Measurements from ENCODE around the gene NAT10. TPM values are rescaled to one million over a fixed set of nuclear protein-coding genes. Genes with fewer than 3 reads are reported as not detected.

The NAT10 gene
- total RNA-seq, 1 donor from 2014 or later: 34.4 TPM

DNA sequence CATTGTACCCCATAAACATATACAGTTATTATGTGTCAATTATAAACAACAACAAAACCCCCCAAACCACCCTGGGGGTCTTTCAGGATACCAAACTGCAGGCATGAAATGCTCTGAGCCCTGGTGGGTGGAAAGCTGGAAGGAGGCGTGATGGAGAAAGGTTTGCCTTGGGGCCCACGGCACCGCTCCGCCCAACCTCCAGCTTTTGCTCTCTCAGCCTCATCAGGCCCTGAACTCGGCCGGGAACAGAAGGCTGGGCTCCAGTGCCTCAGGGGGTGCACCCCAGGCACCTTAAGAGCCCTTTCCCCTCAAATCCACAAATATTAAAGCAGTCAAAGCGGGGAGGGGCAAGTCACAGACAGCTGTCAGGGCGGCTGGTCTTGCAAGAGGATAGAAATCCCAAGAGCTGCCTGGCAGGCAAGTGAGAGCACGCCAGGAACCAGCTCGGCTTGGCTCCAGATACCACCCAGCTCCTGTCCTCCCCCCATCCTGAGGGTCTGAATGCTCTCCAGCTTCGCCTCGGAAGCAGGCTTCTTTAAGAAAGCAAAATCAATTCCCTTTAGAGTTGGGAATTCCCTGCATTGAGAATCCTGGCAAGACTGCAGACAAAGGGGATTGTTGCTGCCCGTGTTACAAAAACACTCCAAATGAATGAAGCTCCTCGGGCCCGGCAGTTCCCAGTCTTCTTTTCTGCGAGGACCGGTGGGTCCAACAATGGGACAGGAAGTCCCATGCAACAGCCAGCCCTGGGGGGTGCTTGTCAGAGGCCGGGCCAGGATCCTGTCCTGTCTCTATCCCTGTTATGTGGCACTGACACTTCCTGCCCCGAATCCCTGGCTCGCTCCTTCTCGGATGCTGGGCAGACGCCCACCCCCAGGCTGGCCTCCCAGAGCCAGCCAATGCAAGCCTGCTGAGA is 80.8 kb downstream of the NAT10 start:
- H3K4me1 Mint-ChIP-seq (ENCODE audit: unreplicated experiment): peaks cover 64% of the 10 kb centered on the region
- peak overlapping the region; percentile 65 for H3K27ac Mint-ChIP-seq (ENCODE audit: unreplicated experiment)
- no peak overlapping the region for H3K4me3 Mint-ChIP-seq (ENCODE audit: unreplicated experiment)
- no peak for TF ChIP-seq CTCF (IDR thresholded peaks at IDR 0.05; ENCODE audit: unreplicated experiment)
- peak; percentile 61 for DNase-seq (ENCODE audit: low spot score)
- peaks cover 17% of the 10 kb centered on the region for H3K36me3 Mint-ChIP-seq (ENCODE audit: low read depth, unreplicated experiment)
- peaks cover 21% of the 10 kb centered on the region for H3K27me3 Mint-ChIP-seq (ENCODE audit: unreplicated experiment)
- no peaks in the 10 kb centered on the region for H3K9me3 Mint-ChIP-seq (ENCODE audit: unreplicated experiment)

DNA sequence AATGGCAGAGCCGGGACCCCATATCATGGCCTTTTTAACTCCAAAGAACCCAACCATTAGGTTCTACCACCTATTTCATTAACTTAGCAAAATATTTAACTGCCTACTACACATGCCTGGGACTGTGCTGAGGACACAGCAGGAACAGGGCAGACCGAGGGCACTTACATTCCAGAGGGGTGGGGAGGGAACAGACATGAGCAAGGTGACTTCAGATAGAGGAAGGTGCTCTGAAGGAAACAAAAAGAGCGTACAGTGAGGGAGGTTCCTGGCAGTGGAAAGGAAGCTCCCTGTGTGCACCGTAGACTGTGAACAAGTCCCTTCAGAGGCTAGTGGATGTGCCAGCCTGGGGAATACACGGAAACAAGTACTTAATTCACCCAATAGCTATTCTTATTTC is 82.8 kb downstream of the NAT10 start:
- H3K9me3 Mint-ChIP-seq (ENCODE audit: unreplicated experiment): no peaks in the 10 kb centered on the region
- H3K36me3 Mint-ChIP-seq (ENCODE audit: low read depth, unreplicated experiment): peaks cover 24% of the 10 kb centered on the region
- H3K4me1 Mint-ChIP-seq (ENCODE audit: unreplicated experiment): peaks cover 65% of the 10 kb centered on the region
- no peak for TF ChIP-seq CTCF (IDR thresholded peaks at IDR 0.05; ENCODE audit: unreplicated experiment)
- no peak overlapping the region for H3K4me3 Mint-ChIP-seq (ENCODE audit: unreplicated experiment)
- H3K27ac Mint-ChIP-seq (ENCODE audit: unreplicated experiment): no peak overlapping the region
- peaks cover 17% of the 10 kb centered on the region for H3K27me3 Mint-ChIP-seq (ENCODE audit: unreplicated experiment)
- DNase-seq (ENCODE audit: low spot score): no peak

DNA sequence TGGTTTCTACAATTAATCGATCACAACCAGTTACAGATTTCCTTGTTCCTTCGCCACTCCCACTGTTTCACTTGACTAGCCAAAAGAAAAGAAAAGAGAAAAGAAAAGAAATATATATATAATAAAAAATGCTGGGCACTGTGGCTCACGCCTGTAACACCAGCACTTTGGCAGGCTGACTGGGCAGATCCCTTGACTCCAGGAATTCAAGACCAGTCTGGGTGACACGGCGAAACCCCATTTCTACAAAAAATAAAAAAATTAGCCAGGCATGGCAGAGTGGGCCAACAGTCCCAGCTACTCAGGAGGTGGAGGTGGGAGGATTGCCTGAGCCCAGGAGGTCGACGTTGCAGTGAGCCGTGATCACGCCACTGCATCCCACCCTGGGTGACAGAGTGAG is 83.8 kb downstream of the NAT10 start:
- no peak overlapping the region for H3K4me3 Mint-ChIP-seq (ENCODE audit: unreplicated experiment)
- H3K36me3 Mint-ChIP-seq (ENCODE audit: low read depth, unreplicated experiment): peaks cover 20% of the 10 kb centered on the region
- no peaks in the 10 kb centered on the region for H3K9me3 Mint-ChIP-seq (ENCODE audit: unreplicated experiment)
- H3K4me1 Mint-ChIP-seq (ENCODE audit: unreplicated experiment): peaks cover 63% of the 10 kb centered on the region
- DNase-seq (ENCODE audit: low spot score): no peak
- no peak for TF ChIP-seq CTCF (IDR thresholded peaks at IDR 0.05; ENCODE audit: unreplicated experiment)
- H3K27me3 Mint-ChIP-seq (ENCODE audit: unreplicated experiment): peaks cover 15% of the 10 kb centered on the region
- no peak overlapping the region for H3K27ac Mint-ChIP-seq (ENCODE audit: unreplicated experiment)

DNA sequence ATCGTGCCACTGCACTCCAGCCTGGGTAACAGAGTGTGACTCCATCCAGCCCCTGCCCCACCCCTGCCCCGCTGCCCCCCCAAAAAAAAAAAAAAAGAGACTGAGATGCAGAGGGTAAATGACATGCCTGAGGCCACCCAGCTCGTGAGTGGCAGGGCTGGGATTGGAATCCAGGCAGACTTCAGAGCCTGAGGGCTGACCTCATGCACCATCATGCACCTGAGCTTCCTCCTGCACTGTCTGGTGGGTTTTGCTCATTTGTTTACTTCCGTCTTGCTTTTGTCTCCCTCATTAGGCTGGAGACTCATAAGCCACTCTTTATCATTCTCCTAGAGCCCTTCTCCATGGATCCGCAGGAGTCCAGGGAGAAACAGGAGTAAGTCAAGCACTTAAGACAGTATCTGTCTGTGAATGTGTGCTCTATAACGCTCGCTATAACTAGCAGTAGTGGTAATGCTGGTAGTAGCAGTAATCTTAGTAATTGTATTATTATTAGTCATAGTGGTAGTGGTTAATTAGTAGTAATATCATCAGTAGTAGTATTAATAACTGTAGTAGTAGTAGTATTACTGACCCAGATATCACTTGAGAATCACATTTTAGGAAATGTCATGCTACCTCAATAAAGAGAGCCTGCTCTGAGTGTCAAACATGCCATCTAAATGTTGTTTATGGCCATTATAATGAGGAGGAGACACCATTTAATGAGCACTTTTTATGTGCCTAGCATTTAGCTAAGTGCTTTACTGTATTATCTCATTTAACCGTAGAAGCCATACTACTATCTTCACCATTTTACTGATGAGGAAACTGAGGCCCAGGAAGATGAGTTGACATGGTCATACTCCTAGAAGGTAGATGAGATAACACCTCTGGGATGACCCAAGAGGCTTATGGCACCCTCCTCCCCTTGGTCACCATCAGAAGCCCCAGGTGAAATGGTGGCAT is 85.0 kb downstream of the NAT10 start:
- Mint-ChIP-seq H3K27ac (ENCODE audit: unreplicated experiment) (no peak overlapping the region), H3K9me3 (ENCODE audit: unreplicated experiment) (no peaks in the 10 kb centered on the region), H3K4me3 (ENCODE audit: unreplicated experiment) (peak overlapping the region; percentile 37), H3K36me3 (ENCODE audit: low read depth, unreplicated experiment) (peaks cover 24% of the 10 kb centered on the region), H3K4me1 (ENCODE audit: unreplicated experiment) (peaks cover 58% of the 10 kb centered on the region), H3K27me3 (ENCODE audit: unreplicated experiment) (peaks cover 15% of the 10 kb centered on the region)
- TF ChIP-seq CTCF (IDR thresholded peaks at IDR 0.05; ENCODE audit: unreplicated experiment): no peak
- no peak for DNase-seq (ENCODE audit: low spot score)
